Mucosa of stomach (tissue), 1 donor: ENCODE measurements around the gene NUP98.

Experiments
- H3K27me3 ChIP-seq: one replicate; pipeline ENCODE4 v1.7.0; 2013; ENCODE audit warnings: mild to moderate bottlenecking, low read length; ENCODE audit not compliant: control insufficient read depth, insufficient read depth
- H3K36me3 ChIP-seq: one replicate; pipeline ENCODE4 v1.7.0; 2013; ENCODE audit warnings: low read length; ENCODE audit not compliant: control insufficient read depth, insufficient read depth
- H3K4me1 ChIP-seq: one replicate; pipeline ENCODE4 v1.7.0; 2013; ENCODE audit warnings: mild to moderate bottlenecking, low read length; ENCODE audit not compliant: control insufficient read depth, insufficient read depth
- H3K4me3 ChIP-seq: one replicate; pipeline ENCODE4 v1.7.0; 2013; ENCODE audit warnings: low read length
- H3K9ac ChIP-seq: one replicate; pipeline ENCODE4 v1.7.0; 2013; ENCODE audit warnings: mild to moderate bottlenecking, low read length, moderate library complexity
- H3K9me3 ChIP-seq: one replicate; pipeline ENCODE4 v1.7.0; 2013; ENCODE audit warnings: mild to moderate bottlenecking, low read length, moderate library complexity; ENCODE audit not compliant: control insufficient read depth
- donor health status: Pancreatic carcinoma.

The NUP98 gene

GRCh38 chr11:3834664-3835461 lies 37.5 kb upstream of the NUP98 start:
- no peak overlapping the region for H3K4me3 ChIP-seq
- H3K9ac ChIP-seq, result no peak overlapping the region
- peaks cover 38% of the 10 kb centered on the region for H3K4me1 ChIP-seq

DNA sequence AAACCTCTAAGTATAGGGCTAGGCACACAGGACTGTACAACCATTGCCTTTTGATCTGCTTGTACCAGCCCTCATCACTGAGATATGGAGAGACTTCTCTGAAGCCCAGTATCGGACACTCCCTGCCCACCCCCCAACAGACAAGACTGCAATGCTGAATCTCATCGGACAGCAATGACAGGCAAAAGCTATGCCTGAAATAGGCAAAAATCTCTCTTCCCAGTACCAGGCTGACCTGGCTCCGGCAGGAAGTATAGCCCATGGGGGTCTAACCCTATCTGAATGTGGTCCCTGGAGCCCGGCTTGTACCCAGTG lies 37.0 kb upstream of the NUP98 start:
- H3K9ac ChIP-seq, result no peak overlapping the region
- no peaks in the 10 kb centered on the region for H3K9me3 ChIP-seq
- H3K4me3 ChIP-seq, result no peak overlapping the region
- H3K36me3 ChIP-seq, result no peaks in the 10 kb centered on the region
- H3K27me3 ChIP-seq, result no peaks in the 10 kb centered on the region
- H3K4me1 ChIP-seq, result peaks cover 38% of the 10 kb centered on the region

More at GRCh38 chr11:3834664-3835461, 37.5 kb upstream of the NUP98 start:
- H3K27me3 ChIP-seq, result no peaks in the 10 kb centered on the region
- H3K9me3 ChIP-seq, result no peaks in the 10 kb centered on the region
- no peaks in the 10 kb centered on the region for H3K36me3 ChIP-seq

DNA sequence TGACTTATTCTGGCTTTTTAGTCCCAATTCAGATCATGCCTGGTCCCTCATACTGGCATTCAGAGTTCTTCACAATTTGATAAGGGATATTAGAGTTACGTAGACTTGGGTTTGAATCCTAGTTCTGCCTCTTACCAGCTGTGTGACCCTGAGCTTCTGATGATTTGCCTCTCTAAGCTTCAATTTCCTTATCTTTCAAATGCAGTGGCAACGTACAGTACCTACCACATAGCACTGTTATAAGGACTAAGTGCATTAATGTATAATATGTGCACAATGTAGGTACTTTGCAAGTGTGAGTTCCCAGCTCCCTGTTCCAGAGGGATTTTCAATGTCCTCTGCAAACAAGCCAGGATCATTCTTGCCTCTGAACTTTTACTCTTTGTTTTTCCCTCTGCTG lies 36.1 kb upstream of the NUP98 start:
- Histone ChIP-seq H3K9me3 (no peaks in the 10 kb centered on the region), H3K9ac (no peak overlapping the region), H3K36me3 (no peaks in the 10 kb centered on the region), H3K4me3 (no peak overlapping the region), H3K4me1 (peaks cover 38% of the 10 kb centered on the region), H3K27me3 (no peaks in the 10 kb centered on the region)

- H3K4me3 ChIP-seq, result no peak overlapping the region
- H3K9ac ChIP-seq, result no peak overlapping the region
- H3K36me3 ChIP-seq, result no peaks in the 10 kb centered on the region
- H3K27me3 ChIP-seq, result no peaks in the 10 kb centered on the region
- H3K9me3 ChIP-seq, result no peaks in the 10 kb centered on the region
- H3K4me1 ChIP-seq, result peaks cover 38% of the 10 kb centered on the region
These were observed 35.5 kb upstream of the NUP98 start for GRCh38 chr11:3832816-3833215.

DNA sequence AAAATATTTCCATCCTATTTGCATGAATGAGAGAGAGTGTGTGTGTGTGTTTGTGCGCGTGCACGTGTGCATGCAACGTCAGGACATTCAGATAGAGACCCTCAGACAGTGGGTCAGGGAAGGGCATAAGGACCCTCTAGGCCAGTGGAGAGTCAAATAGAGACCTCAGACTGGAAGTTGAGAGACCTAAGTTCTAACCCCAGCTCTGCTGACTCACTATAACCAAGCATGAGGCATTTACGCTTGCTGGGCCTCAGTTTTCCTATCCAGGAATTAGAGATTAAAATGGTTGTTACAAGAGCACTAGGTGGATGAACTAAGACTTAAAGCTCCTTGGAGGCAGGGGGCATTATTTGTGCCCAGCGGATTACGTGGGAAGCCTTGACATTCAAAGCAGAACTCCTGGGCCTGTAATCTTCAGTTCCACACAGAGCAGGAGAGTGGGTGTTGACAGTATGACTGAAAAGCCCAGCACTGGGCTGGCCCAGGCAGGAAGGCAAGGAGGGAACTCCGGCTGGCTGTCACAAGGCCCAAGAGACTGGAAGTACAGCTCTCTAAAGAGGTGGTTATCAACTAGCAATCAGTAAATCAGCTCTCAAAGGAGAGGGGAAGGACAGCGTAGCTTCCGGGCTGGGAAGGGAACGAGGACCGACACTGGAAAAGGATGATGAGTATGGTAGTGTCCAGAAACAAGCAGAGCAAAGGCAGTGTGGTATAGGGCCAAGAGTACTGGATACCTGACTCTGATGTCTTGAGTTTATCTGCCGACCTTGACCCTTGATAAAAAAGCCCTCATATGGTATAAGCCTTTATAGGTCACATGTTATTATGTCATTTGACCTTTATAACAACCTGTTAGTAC lies 34.3 kb upstream of the NUP98 start:
- peaks cover 28% of the 10 kb centered on the region for H3K4me1 ChIP-seq
- no peak overlapping the region for H3K4me3 ChIP-seq
- H3K36me3 ChIP-seq, result peaks cover 7% of the 10 kb centered on the region
- H3K9ac ChIP-seq, result no peak overlapping the region
- no peaks in the 10 kb centered on the region for H3K27me3 ChIP-seq
- no peaks in the 10 kb centered on the region for H3K9me3 ChIP-seq

- no peak overlapping the region for H3K9ac ChIP-seq
- peaks cover 16% of the 10 kb centered on the region for H3K36me3 ChIP-seq
- no peak overlapping the region for H3K4me3 ChIP-seq
- H3K4me1 ChIP-seq, result peaks cover 28% of the 10 kb centered on the region
- H3K9me3 ChIP-seq, result no peaks in the 10 kb centered on the region
- H3K27me3 ChIP-seq, result no peaks in the 10 kb centered on the region
These were observed 33.4 kb upstream of the NUP98 start for GRCh38 chr11:3830730-3831129.

DNA sequence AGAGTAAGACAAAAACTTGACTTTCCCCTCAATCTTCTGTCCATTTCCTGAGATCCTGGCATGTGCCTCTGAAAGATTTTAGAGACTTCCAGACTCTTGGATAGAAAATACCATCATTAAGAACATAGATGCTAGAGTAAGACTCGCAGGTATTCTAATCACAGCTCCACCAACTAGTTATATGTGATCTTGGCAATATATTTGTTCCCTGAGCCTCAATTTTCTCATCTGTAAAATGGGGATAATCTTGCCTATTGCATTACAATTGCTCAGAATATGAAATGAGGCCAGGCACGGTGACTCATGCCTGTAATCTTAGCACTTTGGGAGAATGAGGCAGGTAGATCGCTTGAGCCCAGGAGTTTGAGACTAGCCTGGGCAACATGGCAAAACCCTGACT lies 32.7 kb upstream of the NUP98 start:
- H3K4me1 ChIP-seq, result peaks cover 22% of the 10 kb centered on the region
- peaks cover 16% of the 10 kb centered on the region for H3K36me3 ChIP-seq

GRCh38 chr11:3827434-3828186 lies 30.3 kb upstream of the NUP98 start:
- Histone ChIP-seq H3K9me3 (no peaks in the 10 kb centered on the region), H3K4me1 (peaks cover 8% of the 10 kb centered on the region), H3K4me3 (no peak overlapping the region), H3K9ac (no peak overlapping the region), H3K36me3 (peaks cover 16% of the 10 kb centered on the region), H3K27me3 (no peaks in the 10 kb centered on the region)

More for the DNA sequence above, 32.7 kb upstream of the NUP98 start:
- Histone ChIP-seq H3K27me3 (no peaks in the 10 kb centered on the region), H3K4me3 (no peak overlapping the region), H3K9ac (no peak overlapping the region), H3K9me3 (no peaks in the 10 kb centered on the region)

GRCh38 chr11:3826721-3827120 lies 29.4 kb upstream of the NUP98 start:
- Histone ChIP-seq H3K36me3 (peaks cover 16% of the 10 kb centered on the region), H3K4me1 (no peaks in the 10 kb centered on the region), H3K9ac (no peak overlapping the region), H3K4me3 (no peak overlapping the region), H3K9me3 (no peaks in the 10 kb centered on the region), H3K27me3 (no peaks in the 10 kb centered on the region)

DNA sequence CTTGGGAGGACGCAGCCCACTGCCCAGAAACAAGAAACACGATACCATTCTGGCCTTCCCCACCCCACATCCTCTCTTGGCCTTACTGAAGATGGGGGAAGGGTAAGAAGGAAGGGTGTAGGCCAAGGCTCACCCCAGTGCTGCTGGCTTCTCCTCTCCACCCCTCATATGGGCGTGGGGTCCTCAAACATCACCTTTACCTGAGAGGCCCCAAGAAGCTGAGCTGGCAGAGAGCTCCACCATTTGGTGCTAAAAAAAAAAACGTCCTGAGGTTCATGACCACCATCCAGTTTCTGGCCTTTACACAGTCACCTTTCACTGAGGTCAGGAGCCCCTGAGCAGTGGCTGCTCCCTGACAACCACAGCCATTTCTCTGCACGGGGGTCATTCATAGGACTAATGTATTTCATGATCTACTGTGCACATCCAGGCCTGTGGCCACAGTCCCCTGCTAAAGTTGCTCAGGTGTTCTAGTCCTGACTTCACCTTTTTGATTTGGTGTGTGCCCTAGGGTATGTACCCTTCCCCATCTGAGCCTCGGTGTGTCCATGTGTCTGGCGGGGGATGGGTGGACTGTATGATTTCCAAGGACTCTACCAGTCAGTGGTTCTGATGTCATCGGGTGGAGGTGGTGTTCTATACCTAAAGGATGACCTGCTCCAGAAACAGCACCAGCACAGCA lies 28.3 kb upstream of the NUP98 start:
- H3K9ac ChIP-seq, result no peak overlapping the region

GRCh38 chr11:3824714-3825472 lies 27.5 kb upstream of the NUP98 start:
- Histone ChIP-seq H3K4me1 (no peaks in the 10 kb centered on the region), H3K27me3 (no peaks in the 10 kb centered on the region), H3K9me3 (no peaks in the 10 kb centered on the region), H3K9ac (no peak overlapping the region), H3K36me3 (peaks cover 16% of the 10 kb centered on the region), H3K4me3 (no peak overlapping the region)

More for the DNA sequence above, 28.3 kb upstream of the NUP98 start:
- Histone ChIP-seq H3K27me3 (no peaks in the 10 kb centered on the region), H3K4me1 (no peaks in the 10 kb centered on the region), H3K36me3 (peaks cover 16% of the 10 kb centered on the region), H3K4me3 (no peak overlapping the region), H3K9me3 (no peaks in the 10 kb centered on the region)
